MM.1S (cell line): ENCODE measurements around the gene GFPT1.

Experiments
- DNase-seq: peaks from one replicate; pipeline ENCODE4 v3.0.0-alpha.2; 2015
- H2AFZ ChIP-seq: fragments of 300-600 bp; sonication (generic); 2 replicates; pipeline ENCODE4 v1.6.0; 2016; ENCODE audit warnings: antibody characterized with exemption, low read length
- H3F3A ChIP-seq: fragments of 300-600 bp; sonication (generic); 2 replicates; pipeline ENCODE4 v1.6.1; 2016; ENCODE audit warnings: mild to moderate bottlenecking, antibody characterized with exemption, low read length, moderate library complexity, mixed read lengths; ENCODE audit not compliant: insufficient read depth
- H3K27ac ChIP-seq: fragments of 300-600 bp; sonication (generic); 2 replicates; pipeline ENCODE4 v1.5.1; 2016; ENCODE audit warnings: mild to moderate bottlenecking, low read length
- H3K27me3 ChIP-seq: fragments of 300-600 bp; sonication (generic); replicated peaks from 2 replicates; pipeline ENCODE4 v1.6.0; 2016; ENCODE audit warnings: low read length; ENCODE audit not compliant: insufficient read depth
- H3K36me3 ChIP-seq: fragments of 300-600 bp; sonication (generic); replicated peaks from 2 replicates; pipeline ENCODE4 v1.6.1; 2016; ENCODE audit warnings: mild to moderate bottlenecking, low read length, mixed read lengths; ENCODE audit not compliant: insufficient read depth
- H3K4me1 ChIP-seq: fragments of 300-600 bp; sonication (generic); 2 replicates; pipeline ENCODE4 v1.6.1; 2016; ENCODE audit warnings: low read length, mixed read lengths
- H3K4me2 ChIP-seq: fragments of 300-600 bp; sonication (generic); 2 replicates; pipeline ENCODE4 v1.6.0; 2016; ENCODE audit warnings: low read depth, low read length
- H3K4me3 ChIP-seq: fragments of 300-600 bp; sonication (generic); 2 replicates; pipeline ENCODE4 v1.5.1; 2016; ENCODE audit warnings: low read length, mixed read lengths
- H3K79me2 ChIP-seq: fragments of 300-600 bp; sonication (generic); 2 replicates; pipeline ENCODE4 v1.6.1; 2016; ENCODE audit warnings: mixed run types, low read length, mixed read lengths
- H3K9ac ChIP-seq: fragments of 300-600 bp; sonication (generic); 2 replicates; pipeline ENCODE4 v1.6.1; 2016; ENCODE audit warnings: low read length, mixed read lengths
- H3K9me2 ChIP-seq: fragments of 300-600 bp; sonication (generic); replicated peaks from 2 replicates; pipeline ENCODE4 v1.6.1; 2016; ENCODE audit warnings: mild to moderate bottlenecking, low read length, mixed read lengths; ENCODE audit not compliant: insufficient read depth
- H3K9me3 ChIP-seq: fragments of 300-600 bp; sonication (generic); replicated peaks from 2 replicates; pipeline ENCODE4 v1.6.1; 2016; ENCODE audit warnings: mild to moderate bottlenecking, low read length, mixed read lengths; ENCODE audit not compliant: insufficient read depth
- H4K20me1 ChIP-seq: fragments of 300-600 bp; sonication (generic); 2 replicates; pipeline ENCODE4 v1.6.1; 2016; ENCODE audit warnings: mild to moderate bottlenecking, low read length, moderate library complexity, mixed read lengths; ENCODE audit not compliant: insufficient read depth
- EZH2 ChIP-seq: fragments of 300-600 bp; sonication (generic); optimal IDR thresholded peaks from 2 replicates; pipeline ENCODE3; 2017; ENCODE audit warnings: low read depth, mild to moderate bottlenecking, antibody characterized with exemption, low read length, mixed read lengths
- EZH2phosphoT487 ChIP-seq: fragments of 300-600 bp; sonication (generic); IDR thresholded peaks from 2 replicates; pipeline ENCODE4 v1.6.1; 2018; ENCODE audit warnings: antibody characterized with exemption, low read length
- TF ChIP-seq, protein P1 (sequence below): fragments of 300-600 bp; sonication (generic); IDR thresholded peaks from 2 replicates; pipeline ENCODE4 v1.5.1; 2016; ENCODE audit warnings: antibody characterized with exemption, low read length, mixed read lengths

The GFPT1 gene

DNA sequence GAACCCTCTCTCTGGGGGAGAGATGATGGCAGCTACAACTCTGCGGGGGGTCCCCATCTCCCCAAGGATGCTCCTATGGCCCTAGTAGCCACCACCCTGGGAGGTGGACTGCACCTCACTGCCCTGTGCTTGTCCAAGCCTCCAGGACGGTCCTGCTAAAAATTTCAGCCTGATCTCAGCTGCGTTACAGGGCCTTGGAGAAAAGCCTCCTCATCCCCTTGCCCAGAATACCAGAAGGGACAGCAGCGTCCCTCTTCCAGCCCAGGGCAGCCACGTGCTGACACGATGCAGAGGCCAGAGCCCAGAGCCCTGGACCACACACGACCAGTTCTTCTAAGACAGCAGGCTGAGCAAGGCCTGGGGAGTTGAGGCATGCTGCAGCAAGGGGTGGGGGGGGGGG is 81.9 kb downstream of the GFPT1 start:
- no peak overlapping the region for H3K4me3 ChIP-seq
- H3F3A ChIP-seq: no peaks in the 10 kb centered on the region
- no peaks in the 10 kb centered on the region for H3K79me2 ChIP-seq
- H3K27me3 ChIP-seq: peaks cover 11% of the 10 kb centered on the region
- no peak for DNase-seq
- no peaks in the 10 kb centered on the region for H3K9me3 ChIP-seq
- no peaks in the 10 kb centered on the region for H3K9me2 ChIP-seq
- no peak overlapping the region for H3K27ac ChIP-seq
- no peak for TF ChIP-seq EZH2phosphoT487
- TF ChIP-seq, protein P1, sequence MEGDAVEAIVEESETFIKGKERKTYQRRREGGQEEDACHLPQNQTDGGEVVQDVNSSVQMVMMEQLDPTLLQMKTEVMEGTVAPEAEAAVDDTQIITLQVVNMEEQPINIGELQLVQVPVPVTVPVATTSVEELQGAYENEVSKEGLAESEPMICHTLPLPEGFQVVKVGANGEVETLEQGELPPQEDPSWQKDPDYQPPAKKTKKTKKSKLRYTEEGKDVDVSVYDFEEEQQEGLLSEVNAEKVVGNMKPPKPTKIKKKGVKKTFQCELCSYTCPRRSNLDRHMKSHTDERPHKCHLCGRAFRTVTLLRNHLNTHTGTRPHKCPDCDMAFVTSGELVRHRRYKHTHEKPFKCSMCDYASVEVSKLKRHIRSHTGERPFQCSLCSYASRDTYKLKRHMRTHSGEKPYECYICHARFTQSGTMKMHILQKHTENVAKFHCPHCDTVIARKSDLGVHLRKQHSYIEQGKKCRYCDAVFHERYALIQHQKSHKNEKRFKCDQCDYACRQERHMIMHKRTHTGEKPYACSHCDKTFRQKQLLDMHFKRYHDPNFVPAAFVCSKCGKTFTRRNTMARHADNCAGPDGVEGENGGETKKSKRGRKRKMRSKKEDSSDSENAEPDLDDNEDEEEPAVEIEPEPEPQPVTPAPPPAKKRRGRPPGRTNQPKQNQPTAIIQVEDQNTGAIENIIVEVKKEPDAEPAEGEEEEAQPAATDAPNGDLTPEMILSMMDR: no peak
- no peaks in the 10 kb centered on the region for H3K36me3 ChIP-seq
- H3K9ac ChIP-seq: no peak overlapping the region
- no peaks in the 10 kb centered on the region for H3K4me1 ChIP-seq
- H4K20me1 ChIP-seq: no peaks in the 10 kb centered on the region
- H3K4me2 ChIP-seq: no peak overlapping the region
- H2AFZ ChIP-seq: no peak overlapping the region

DNA sequence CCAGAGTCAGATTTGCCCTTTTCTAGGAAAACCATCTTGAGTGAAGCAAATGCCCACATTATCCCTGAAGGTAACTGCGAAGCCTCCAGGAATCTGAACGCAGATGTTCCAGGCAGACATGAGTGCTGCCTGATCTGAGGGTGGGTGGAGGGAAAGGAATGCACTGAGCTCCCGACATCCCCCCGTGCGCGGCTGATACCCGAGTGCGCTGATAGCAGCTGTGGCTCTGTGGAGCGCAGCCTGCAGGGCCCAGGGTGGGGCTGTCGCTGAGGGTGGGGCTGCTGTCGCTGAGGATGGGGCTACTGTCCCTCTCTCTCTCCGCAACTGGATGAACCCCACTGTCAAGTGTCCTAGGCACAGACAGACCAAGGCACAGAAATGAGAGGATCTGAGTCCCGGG is 82.4 kb downstream of the GFPT1 start:
- no peak overlapping the region for H3K4me2 ChIP-seq
- H3K27ac ChIP-seq: no peak overlapping the region
- no peak overlapping the region for H3K9ac ChIP-seq
- H3K79me2 ChIP-seq: no peaks in the 10 kb centered on the region
- no peaks in the 10 kb centered on the region for H3K9me3 ChIP-seq
- H4K20me1 ChIP-seq: no peaks in the 10 kb centered on the region
- peaks cover 11% of the 10 kb centered on the region for H3K27me3 ChIP-seq
- no peak overlapping the region for H2AFZ ChIP-seq
- H3K36me3 ChIP-seq: no peaks in the 10 kb centered on the region
- H3K4me1 ChIP-seq: no peaks in the 10 kb centered on the region
- no peaks in the 10 kb centered on the region for H3F3A ChIP-seq
- TF ChIP-seq, protein P1: no peak
- TF ChIP-seq EZH2phosphoT487: no peak
- no peak for TF ChIP-seq EZH2
- no peak overlapping the region for H3K4me3 ChIP-seq
- no peaks in the 10 kb centered on the region for H3K9me2 ChIP-seq
- DNase-seq: no peak

DNA sequence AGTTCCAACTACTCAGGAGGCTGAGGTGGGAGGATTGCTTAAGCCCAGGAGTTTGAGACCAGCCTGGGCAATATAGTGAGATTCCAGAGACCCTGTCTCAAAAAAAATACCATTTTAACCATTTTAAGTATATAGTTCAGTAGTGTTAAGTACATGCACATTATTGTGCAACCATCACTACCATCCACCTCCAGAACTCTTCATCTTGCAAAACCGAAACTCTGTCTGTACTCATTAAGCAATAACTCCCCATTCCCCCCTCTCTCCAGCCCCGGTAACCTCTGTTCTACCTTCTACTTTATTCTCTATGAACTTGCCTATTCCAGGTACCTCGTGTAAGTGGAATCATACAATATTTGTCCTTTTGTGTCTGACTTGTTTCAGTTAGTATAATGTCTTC is 86.4 kb downstream of the GFPT1 start:
- Histone ChIP-seq H3K79me2 (no peaks in the 10 kb centered on the region), H4K20me1 (no peaks in the 10 kb centered on the region), H3K4me3 (no peak overlapping the region), H3K9me3 (no peaks in the 10 kb centered on the region), H3K9ac (no peak overlapping the region), H3K36me3 (no peaks in the 10 kb centered on the region), H3K27ac (no peak overlapping the region), H3K27me3 (peaks cover under 1% of the 10 kb centered on the region), H3K4me1 (no peaks in the 10 kb centered on the region), H3F3A (no peaks in the 10 kb centered on the region), H3K9me2 (no peaks in the 10 kb centered on the region), H2AFZ (no peak overlapping the region), H3K4me2 (no peak overlapping the region)
- no peak for DNase-seq
- TF ChIP-seq, protein P1: no peak
- no peak for TF ChIP-seq EZH2
- TF ChIP-seq EZH2phosphoT487: no peak
